Loucy (cell line): ENCODE data around the gene EFS.

Experiments
- H2AFZ ChIP-seq: fragments of 200-600 bp; sonication (generic); 2 replicates; pipeline ENCODE4 v1.6.0; 2016; ENCODE audit warnings: antibody characterized with exemption, mild to moderate bottlenecking, low read length, moderate library complexity
- H3F3A ChIP-seq: fragments of 200-600 bp; 2 replicates; pipeline ENCODE4 v1.6.0; 2016; ENCODE audit warnings: antibody characterized with exemption, low read depth, mild to moderate bottlenecking
- H3K27me3 ChIP-seq: fragments of 200-600 bp; sonication (generic); 2 replicates; pipeline ENCODE4 v1.6.1; 2014; ENCODE audit warnings: low read length, mild to moderate bottlenecking; ENCODE audit not compliant: insufficient read depth, poor library complexity, severe bottlenecking
- H3K36me3 ChIP-seq: fragments of 200-600 bp; sonication (generic); 2 replicates; pipeline ENCODE4 v1.6.1; 2016; ENCODE audit warnings: low read length; ENCODE audit not compliant: insufficient read depth
- H3K4me1 ChIP-seq: fragments of 200-600 bp; sonication (generic); 2 replicates; pipeline ENCODE4 v1.5.1; 2014; ENCODE audit warnings: low read length, mild to moderate bottlenecking; ENCODE audit not compliant: insufficient read depth, poor library complexity, severe bottlenecking
- H3K4me2 ChIP-seq: fragments of 200-600 bp; sonication (generic); 2 replicates; pipeline ENCODE4 v1.6.0; 2014; ENCODE audit warnings: antibody characterized with exemption, low read length, low read depth, mild to moderate bottlenecking; ENCODE audit not compliant: poor library complexity, severe bottlenecking
- H3K4me3 ChIP-seq: fragments of 200-600 bp; sonication (generic); 2 replicates; pipeline ENCODE4 v1.5.1; 2014; ENCODE audit warnings: low read length, mild to moderate bottlenecking, mixed read lengths; ENCODE audit not compliant: poor library complexity, severe bottlenecking
- H3K79me2 ChIP-seq: fragments of 200-600 bp; sonication (generic); 2 replicates; pipeline ENCODE4 v1.6.1; 2014; ENCODE audit warnings: low read length; ENCODE audit not compliant: insufficient read depth
- H3K9ac ChIP-seq: fragments of 200-600 bp; sonication (generic); 2 replicates; pipeline ENCODE4 v1.6.0; 2014; ENCODE audit warnings: mild to moderate bottlenecking, low read depth, low read length, moderate library complexity; ENCODE audit not compliant: poor library complexity, severe bottlenecking
- H3K9me2 ChIP-seq: fragments of 200-600 bp; sonication (generic); replicated peaks from 2 replicates; pipeline ENCODE4 v1.6.1; 2016; ENCODE audit warnings: low read depth, low read length, mixed read lengths
- H3K9me3 ChIP-seq: fragments of 200-600 bp; sonication (generic); 2 replicates; pipeline ENCODE4 v1.6.1; 2014; ENCODE audit warnings: mild to moderate bottlenecking, antibody characterized with exemption, low read length, low read depth; ENCODE audit not compliant: insufficient read depth
- H4K20me1 ChIP-seq: fragments of 200-600 bp; sonication (generic); 2 replicates; pipeline ENCODE4 v1.6.0; 2014; ENCODE audit warnings: antibody characterized with exemption, low read length, mild to moderate bottlenecking; ENCODE audit not compliant: insufficient read depth, poor library complexity, severe bottlenecking
- CTCF ChIP-seq: fragments of 200-600 bp; sonication (generic); conservative IDR thresholded peaks from 2 replicates; pipeline ENCODE4 v1.5.1; 2014; ENCODE audit warnings: mild to moderate bottlenecking, antibody characterized with exemption, low read length
- EZH2phosphoT487 ChIP-seq: fragments of 200-600 bp; IDR thresholded peaks from 2 replicates; pipeline ENCODE4 v1.6.1; 2018; ENCODE audit warnings: antibody characterized with exemption, mild to moderate bottlenecking, moderate library complexity, borderline replicate concordance

EFS gene

GRCh38 chr14:23360496-23360895 lies 4.5 kb downstream of the EFS start:
- no peaks in the 10 kb centered on the region for H3K9me3 ChIP-seq
- no peak overlapping the region for H3K4me3 ChIP-seq
- no peaks in the 10 kb centered on the region for H4K20me1 ChIP-seq
- TF ChIP-seq EZH2phosphoT487 (no peak), CTCF (peak; percentile 38)
- no peaks in the 10 kb centered on the region for H3F3A ChIP-seq
- H3K4me1 ChIP-seq: no peaks in the 10 kb centered on the region
- H3K79me2 ChIP-seq: no peaks in the 10 kb centered on the region
- H2AFZ ChIP-seq: no peak overlapping the region
- no peak overlapping the region for H3K9ac ChIP-seq
- H3K27me3 ChIP-seq: no peaks in the 10 kb centered on the region
- no peaks in the 10 kb centered on the region for H3K9me2 ChIP-seq
- no peak overlapping the region for H3K4me2 ChIP-seq
- H3K36me3 ChIP-seq: no peaks in the 10 kb centered on the region

GRCh38 chr14:23359722-23360447 lies 5.1 kb downstream of the EFS start:
- no peaks in the 10 kb centered on the region for H3K27me3 ChIP-seq
- no peaks in the 10 kb centered on the region for H3K9me3 ChIP-seq
- H3K4me1 ChIP-seq: no peaks in the 10 kb centered on the region
- H3K4me2 ChIP-seq: no peak overlapping the region
- no peaks in the 10 kb centered on the region for H3K9me2 ChIP-seq
- H3K9ac ChIP-seq: no peak overlapping the region
- no peaks in the 10 kb centered on the region for H3K79me2 ChIP-seq
- no peaks in the 10 kb centered on the region for H3K36me3 ChIP-seq
- TF ChIP-seq CTCF (no peak), EZH2phosphoT487 (no peak)
- no peak overlapping the region for H2AFZ ChIP-seq
- no peak overlapping the region for H3K4me3 ChIP-seq
- H4K20me1 ChIP-seq: no peaks in the 10 kb centered on the region
- H3F3A ChIP-seq: no peaks in the 10 kb centered on the region

GRCh38 chr14:23359167-23359626 lies 5.8 kb downstream of the EFS start:
- no peaks in the 10 kb centered on the region for H3K9me2 ChIP-seq
- H3K4me2 ChIP-seq: no peak overlapping the region
- H4K20me1 ChIP-seq: no peaks in the 10 kb centered on the region
- no peak for TF ChIP-seq EZH2phosphoT487
- TF ChIP-seq CTCF: no peak
- H3K9ac ChIP-seq: no peak overlapping the region
- no peaks in the 10 kb centered on the region for H3K9me3 ChIP-seq
- H3K4me3 ChIP-seq: no peak overlapping the region
- H3K4me1 ChIP-seq: no peaks in the 10 kb centered on the region
- no peak overlapping the region for H2AFZ ChIP-seq
- H3K79me2 ChIP-seq: no peaks in the 10 kb centered on the region
- no peaks in the 10 kb centered on the region for H3K36me3 ChIP-seq
- no peaks in the 10 kb centered on the region for H3K27me3 ChIP-seq
- no peaks in the 10 kb centered on the region for H3F3A ChIP-seq
